Measurements from ENCODE around the gene MARCO. TPM values are rescaled to one million over a fixed set of nuclear protein-coding genes. Genes with fewer than 3 reads are reported as not detected.
A peak's percentile ranks its signal among the peaks of the same experiment; 100 is the strongest.

MARCO gene
- polyA plus RNA-seq, 3 donors = 12.7 to 43.7 (median 37.7) TPM

DNA sequence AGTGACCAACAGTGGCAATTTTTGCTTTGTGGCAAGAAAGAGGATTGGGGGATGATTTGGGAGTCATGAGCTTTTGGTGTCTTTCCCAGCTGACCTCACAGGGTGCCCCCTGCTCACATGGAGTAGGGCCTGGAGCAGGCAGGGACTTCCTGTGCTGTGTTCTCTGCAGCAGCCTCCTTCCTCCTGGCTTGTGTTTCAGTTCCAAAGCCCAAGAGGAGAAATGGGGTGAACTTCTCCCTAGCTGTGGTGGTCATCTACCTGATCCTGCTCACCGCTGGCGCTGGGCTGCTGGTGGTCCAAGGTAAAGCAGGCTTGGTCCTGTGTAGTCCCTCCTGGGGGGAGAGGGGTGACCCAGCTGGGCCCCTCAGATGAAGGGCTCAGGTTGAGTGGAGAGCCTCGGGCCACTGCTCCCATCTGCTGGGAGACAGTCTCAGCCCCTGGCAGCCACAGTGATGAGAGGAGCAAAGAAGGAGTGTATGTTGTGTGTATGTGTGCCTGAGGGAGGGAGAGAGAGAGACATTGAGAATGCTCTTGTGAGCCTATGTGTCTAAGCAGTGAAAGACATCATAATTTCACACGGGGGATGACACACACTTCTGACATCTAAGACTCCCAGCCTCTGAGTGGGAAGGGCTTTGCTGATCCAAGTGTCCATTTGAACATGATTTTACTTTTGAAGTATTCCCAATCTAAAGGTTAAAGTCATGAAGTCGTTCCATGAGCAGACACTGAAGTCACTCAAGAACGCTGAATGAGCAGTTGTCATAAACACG is 27.2 kb downstream of the MARCO start:
- Histone ChIP-seq H3K27ac (ENCODE audit: low read depth in 1 of 2, low read length in 2 of 2) (peak overlapping the region; percentile 80 to 90), H3K9ac (ENCODE audit: insufficient read depth, low read length, poor library complexity, severe bottlenecking) (peak overlapping the region; percentile 47), H4K20me1 (ENCODE audit: insufficient read depth, low read length) (no peaks in the 10 kb centered on the region), H3K4me3 (replicated peaks in 1 of 3; ENCODE audit: low read depth in 2 of 3, low read length in 3 of 3) (peak overlapping the region in 1 of 3 experiments; percentile 42), H3K36me3 (replicated peaks in 1 of 2; ENCODE audit: control insufficient read depth in 1 of 2, insufficient read depth in 2 of 2, low read length in 2 of 2) (no peaks in the 10 kb centered on the region), H3K9me3 (replicated peaks in 1 of 2; ENCODE audit: control insufficient read depth in 1 of 2, insufficient read depth in 1 of 2, low read length in 2 of 2) (no peaks in the 10 kb centered on the region), H3K4me1 (ENCODE audit: control insufficient read depth in 1 of 2, insufficient read depth in 2 of 2, low read length in 2 of 2) (peaks cover 73 to 80% of the 10 kb centered on the region in 2 donors), H3K27me3 (ENCODE audit: control insufficient read depth in 2 of 2, insufficient read depth in 2 of 2, low read length in 2 of 2) (no peaks in the 10 kb centered on the region), H3K4me2 (replicated peaks; ENCODE audit: extremely low read depth, low read length, poor library complexity, severe bottlenecking) (peak overlapping the region; percentile 21), H3K79me2 (ENCODE audit: insufficient read depth, low read length) (no peaks in the 10 kb centered on the region), H2AFZ (ENCODE audit: insufficient read depth, low read depth, low read length, poor library complexity, severe bottlenecking) (peak overlapping the region; percentile 29)
- intact Hi-C loops (cut with micrococcal nuclease) = no loop called here
- Mint-ChIP-seq H3K4me1 (peaks cover 85% of the 10 kb centered on the region), H3K36me3 (peaks cover 5 to 12% of the 10 kb centered on the region in 2 donors), H3K27ac (peak overlapping the region; percentile 92 to 100 (median 98)), H3K4me3 (peak overlapping the region; percentile 29 to 89), H3K27me3 (ENCODE audit: low read depth in 3 of 3) (peaks cover 0 to 2% (median 0%) of the 10 kb centered on the region in 3 donors), H3K9me3 (peaks cover 0 to 2% (median 0%) of the 10 kb centered on the region in 7 donors)
- TF ChIP-seq CTCF (IDR thresholded peaks at IDR 0.05) = no peak
- 94% methylated on average over 4 of the region's 7 CpGs for WGBS (ENCODE audit: insufficient coverage)
- DNase-seq = peak in 1 of 3 donors; percentile 37

GRCh38 chr2:118969734-118970395 is 27.9 kb downstream of the MARCO start:
- Histone ChIP-seq H3K27ac (ENCODE audit: low read depth in 1 of 2, low read length in 2 of 2) (peak overlapping the region; percentile 90 to 97), H3K4me3 (replicated peaks in 1 of 3; ENCODE audit: low read depth in 2 of 3, low read length in 3 of 3) (peak overlapping the region in 1 of 3 experiments; percentile 42), H3K4me2 (replicated peaks; ENCODE audit: extremely low read depth, low read length, poor library complexity, severe bottlenecking) (peak overlapping the region; percentile 21), H3K36me3 (replicated peaks in 1 of 2; ENCODE audit: control insufficient read depth in 1 of 2, insufficient read depth in 2 of 2, low read length in 2 of 2) (no peaks in the 10 kb centered on the region), H3K79me2 (ENCODE audit: insufficient read depth, low read length) (no peaks in the 10 kb centered on the region), H2AFZ (ENCODE audit: insufficient read depth, low read depth, low read length, poor library complexity, severe bottlenecking) (peak overlapping the region; percentile 29), H3K27me3 (ENCODE audit: control insufficient read depth in 2 of 2, insufficient read depth in 2 of 2, low read length in 2 of 2) (no peaks in the 10 kb centered on the region), H3K4me1 (ENCODE audit: control insufficient read depth in 1 of 2, insufficient read depth in 2 of 2, low read length in 2 of 2) (peaks cover 80 to 82% of the 10 kb centered on the region in 2 donors), H3K9me3 (replicated peaks in 1 of 2; ENCODE audit: control insufficient read depth in 1 of 2, insufficient read depth in 1 of 2, low read length in 2 of 2) (no peaks in the 10 kb centered on the region), H4K20me1 (ENCODE audit: insufficient read depth, low read length) (no peaks in the 10 kb centered on the region), H3K9ac (ENCODE audit: insufficient read depth, low read length, poor library complexity, severe bottlenecking) (peak overlapping the region; percentile 57)
- 71% methylated on average over 15 of the region's 16 CpGs for WGBS (ENCODE audit: insufficient coverage)
- TF ChIP-seq CTCF (IDR thresholded peaks at IDR 0.05) = no peak
- Mint-ChIP-seq H3K27me3 (ENCODE audit: low read depth in 3 of 3) (peaks cover 0 to 2% (median 0%) of the 10 kb centered on the region in 3 donors), H3K9me3 (peaks cover 0 to 2% (median 0%) of the 10 kb centered on the region in 7 donors), H3K27ac (peak overlapping the region; percentile 97 to 100 (median 98)), H3K36me3 (peaks cover 8 to 14% of the 10 kb centered on the region in 2 donors), H3K4me3 (peak overlapping the region; percentile 58 to 82), H3K4me1 (peaks cover 86% of the 10 kb centered on the region)
- intact Hi-C loops (cut with micrococcal nuclease) = loop anchor here (5.0 to 10.0 kb wide), 3 partner anchors 33 to 395 kb away; partner anchors contain the start of genes C2orf76 (in 1 of the 2) and DBI (in 1 of the 2)
- DNase-seq = no peak

All from CD14-positive monocyte (primary cell).